NCI-H1417 treated with DMSO at 0.1 percent for 48 hours (cell line): ENCODE data around the gene PON1.

Experiments used
- DNase-seq: peaks from one replicate; lab custom pipeline; 2025; lab: John Stamatoyannopoulos, UW

Gene PON1

GRCh38 chr7:95324431-95324830, at the start of gene PON1:
Gene PON1 (minus strand): TSS chr7:95324532. CDS start chr7:95324475, 57 bp downstream.
- DNase-seq = no peak

GRCh38 chr7:95373323-95373722, 49.0 kb upstream of the PON1 start:
- DNase-seq = no peak

- DNase-seq = no peak
Measured at GRCh38 chr7:95368235-95368634, 43.9 kb upstream of the PON1 start.

GRCh38 chr7:95367606-95368005, 43.3 kb upstream of the PON1 start:
- no peak for DNase-seq

- DNase-seq = no peak
Measured at GRCh38 chr7:95365151-95365550, 40.8 kb upstream of the PON1 start.

- DNase-seq = no peak
Measured at GRCh38 chr7:95357623-95358022, 33.3 kb upstream of the PON1 start.

- DNase-seq = no peak
Measured at GRCh38 chr7:95342642-95343307, 18.4 kb upstream of the PON1 start.

GRCh38 chr7:95342029-95342428, 17.7 kb upstream of the PON1 start:
- DNase-seq = no peak

GRCh38 chr7:95340491-95340890, 16.2 kb upstream of the PON1 start:
- DNase-seq = no peak

GRCh38 chr7:95338832-95339231, 14.5 kb upstream of the PON1 start:
- DNase-seq = no peak

- DNase-seq = no peak
Measured at GRCh38 chr7:95335093-95335492, 10.8 kb upstream of the PON1 start.

- no peak for DNase-seq
Measured at GRCh38 chr7:95334447-95334846, 10.1 kb upstream of the PON1 start.

GRCh38 chr7:95330961-95331337, 6.6 kb upstream of the PON1 start:
- no peak for DNase-seq

- DNase-seq = no peak
Measured at GRCh38 chr7:95330204-95330960, 6.0 kb upstream of the PON1 start.

- no peak for DNase-seq
Measured at GRCh38 chr7:95327356-95327755, 3.0 kb upstream of the PON1 start.

GRCh38 chr7:95323410-95324129, 762 bp downstream of the PON1 start:
- no peak for DNase-seq

- DNase-seq = no peak
Measured at GRCh38 chr7:95322854-95323253, 1.5 kb downstream of the PON1 start.

- no peak for DNase-seq
Measured at GRCh38 chr7:95322396-95322795, 1.9 kb downstream of the PON1 start.

GRCh38 chr7:95321720-95322119, 2.6 kb downstream of the PON1 start:
- no peak for DNase-seq

- no peak for DNase-seq
Measured at GRCh38 chr7:95320651-95321050, 3.7 kb downstream of the PON1 start.

GRCh38 chr7:95319570-95319969, 4.8 kb downstream of the PON1 start:
- DNase-seq = no peak

- DNase-seq = no peak
Measured at GRCh38 chr7:95318501-95319100, 5.7 kb downstream of the PON1 start.

- DNase-seq = no peak
Measured at GRCh38 chr7:95317966-95318365, 6.4 kb downstream of the PON1 start.
